DMS 273 treated with DMSO at 0.1 percent for 48 hours (cell line): Measurements from ENCODE around the gene CIC.

Source experiments
- DNase-seq: peaks from one replicate; lab custom pipeline; 2025; lab: John Stamatoyannopoulos, UW

The CIC gene

GRCh38 chr19:42288881-42289555, 20.0 kb downstream of the CIC start:
- DNase-seq: no peak

GRCh38 chr19:42289556-42290041, 20.5 kb downstream of the CIC start:
- no peak for DNase-seq

- no peak for DNase-seq
These were observed 21.1 kb downstream of the CIC start for GRCh38 chr19:42290136-42290522.

- no peak for DNase-seq
These were observed 21.7 kb downstream of the CIC start for GRCh38 chr19:42290523-42291434.

GRCh38 chr19:42291435-42291810, 22.4 kb downstream of the CIC start:
- DNase-seq: no peak

GRCh38 chr19:42292042-42292960, 23.2 kb downstream of the CIC start:
- DNase-seq: no peak

- no peak for DNase-seq
These were observed 23.9 kb downstream of the CIC start for GRCh38 chr19:42292963-42293362.

- no peak for DNase-seq
These were observed 24.5 kb downstream of the CIC start for GRCh38 chr19:42293540-42293939.

- DNase-seq: no peak
These were observed 24.9 kb downstream of the CIC start for GRCh38 chr19:42293948-42294347.

- no peak for DNase-seq
These were observed 25.6 kb downstream of the CIC start for GRCh38 chr19:42294471-42295137.

- no peak for DNase-seq
These were observed 26.3 kb downstream of the CIC start for GRCh38 chr19:42295342-42295741.

- DNase-seq: no peak
These were observed 26.9 kb downstream of the CIC start for GRCh38 chr19:42295831-42296525.

GRCh38 chr19:42297039-42297438, 28.0 kb downstream of the CIC start:
- DNase-seq: no peak

GRCh38 chr19:42301646-42302203, 32.7 kb downstream of the CIC start, which contains the start of gene PRR19:
Gene PRR19, plus strand, starts transcription at chr19:42302132. Its CDS starts 7,453 bp downstream, at chr19:42309585.
- no peak for DNase-seq

GRCh38 chr19:42303101-42303464, 34.0 kb downstream of the CIC start:
- no peak for DNase-seq

- no peak for DNase-seq
These were observed 34.8 kb downstream of the CIC start for GRCh38 chr19:42303876-42304275.

- DNase-seq: no peak
These were observed 37.6 kb downstream of the CIC start for GRCh38 chr19:42306646-42307045.

- DNase-seq: no peak
These were observed 40.6 kb downstream of the CIC start for GRCh38 chr19:42309686-42310085.

- no peak for DNase-seq
These were observed 42.6 kb downstream of the CIC start for GRCh38 chr19:42311657-42312056.

GRCh38 chr19:42312370-42312769, 43.3 kb downstream of the CIC start:
- no peak for DNase-seq
